Measurements from ENCODE around the gene BCAS1. TPM values are rescaled to one million over a fixed set of nuclear protein-coding genes. Genes with fewer than 3 reads are reported as not detected.

The BCAS1 gene
- total RNA-seq, 1 experiment from 2014 or later = 1.2 TPM

- intact Hi-C loops (cut with micrococcal nuclease; ENCODE audit: unreplicated experiment) = no loop called here
- Mint-ChIP-seq H3K4me3 (ENCODE audit: unreplicated experiment) (no peak overlapping the region), H3K27ac (ENCODE audit: unreplicated experiment) (no peak overlapping the region)
Observed at GRCh38 chr20:53900380-53900999, 169.9 kb downstream of the BCAS1 start.

GRCh38 chr20:53899351-53900167 lies 170.8 kb downstream of the BCAS1 start:
- Histone ChIP-seq H3K4me3 (ENCODE audit: low read depth, low read length) (no peak overlapping the region), H3K27me3 (replicated peaks; ENCODE audit: control insufficient read depth, insufficient read depth, low read length) (no peaks in the 10 kb centered on the region), H3K4me1 (peaks cover 19% of the 10 kb centered on the region), H3K9me3 (no peaks in the 10 kb centered on the region), H3K36me3 (ENCODE audit: control insufficient read depth, insufficient read depth, low read length) (no peaks in the 10 kb centered on the region)
- Mint-ChIP-seq H3K27ac (ENCODE audit: unreplicated experiment) (no peak overlapping the region), H3K36me3 (ENCODE audit: insufficient read depth, unreplicated experiment) (no peaks in the 10 kb centered on the region), H3K4me3 (ENCODE audit: unreplicated experiment) (no peak overlapping the region), H3K4me1 (ENCODE audit: low read depth, unreplicated experiment) (peaks cover 15% of the 10 kb centered on the region), H3K27me3 (ENCODE audit: insufficient read depth, unreplicated experiment) (no peaks in the 10 kb centered on the region), H3K9me3 (ENCODE audit: unreplicated experiment) (no peaks in the 10 kb centered on the region)
- CTCF ChIA-PET = interaction anchor here (0.5 to 0.6 kb wide), 3 partner anchors 36 to 334 kb away, joined by 3 to 4 read pairs (median 3); no protein-coding TSS in a partner anchor
- TF ChIP-seq CTCF (IDR thresholded peaks at IDR 0.05; ENCODE audit: insufficient read depth in 1 of 2, low read depth in 1 of 2, low read length in 1 of 2, severe bottlenecking in 1 of 2, unreplicated experiment in 1 of 2) = no peak
- intact Hi-C loops (cut with micrococcal nuclease; ENCODE audit: unreplicated experiment) = no loop called here
- BruUV-seq (replicated peaks) = no TSS peak
- no peak for DNase-seq
- POLR2A ChIA-PET = interaction anchor here (1.0 kb wide), 1 partner anchor 9 kb away, joined by 4 read pairs; no protein-coding TSS in a partner anchor

More at GRCh38 chr20:53900380-53900999, 169.9 kb downstream of the BCAS1 start:
- ChIA-PET POLR2A (interaction anchor here (1.1 kb wide), 1 partner anchor 162 kb away, joined by 3 read pairs; no protein-coding TSS in a partner anchor), CTCF (interaction anchor here (0.9 to 2.3 kb wide), 3 partner anchors 15 to 39 kb away, joined by 3 to 12 read pairs (median 9); no protein-coding TSS in a partner anchor)
- H3K27me3 Mint-ChIP-seq (ENCODE audit: insufficient read depth, unreplicated experiment) = no peaks in the 10 kb centered on the region
- Histone ChIP-seq H3K36me3 (ENCODE audit: control insufficient read depth, insufficient read depth, low read length) (no peaks in the 10 kb centered on the region), H3K9me3 (no peaks in the 10 kb centered on the region), H3K4me1 (peaks cover 19% of the 10 kb centered on the region), H3K27me3 (replicated peaks; ENCODE audit: control insufficient read depth, insufficient read depth, low read length) (no peaks in the 10 kb centered on the region), H3K4me3 (ENCODE audit: low read depth, low read length) (no peak overlapping the region)
- H3K36me3 Mint-ChIP-seq (ENCODE audit: insufficient read depth, unreplicated experiment) = no peaks in the 10 kb centered on the region
- no TSS peak for BruUV-seq (replicated peaks)
- no peak for TF ChIP-seq CTCF (IDR thresholded peaks at IDR 0.05; ENCODE audit: insufficient read depth in 1 of 2, low read depth in 1 of 2, low read length in 1 of 2, severe bottlenecking in 1 of 2, unreplicated experiment in 1 of 2)
- H3K4me1 Mint-ChIP-seq (ENCODE audit: low read depth, unreplicated experiment) = peaks cover 15% of the 10 kb centered on the region
- no peaks in the 10 kb centered on the region for H3K9me3 Mint-ChIP-seq (ENCODE audit: unreplicated experiment)
- no peak for DNase-seq

- CTCF ChIA-PET = interaction anchor here (0.5 to 0.6 kb wide), 2 partner anchors 43 to 59 kb away, joined by 3 to 4 read pairs; no protein-coding TSS in a partner anchor
- Mint-ChIP-seq H3K27me3 (ENCODE audit: insufficient read depth, unreplicated experiment) (no peaks in the 10 kb centered on the region), H3K36me3 (ENCODE audit: insufficient read depth, unreplicated experiment) (no peaks in the 10 kb centered on the region), H3K4me1 (ENCODE audit: low read depth, unreplicated experiment) (peaks cover 15% of the 10 kb centered on the region), H3K9me3 (ENCODE audit: unreplicated experiment) (no peaks in the 10 kb centered on the region), H3K27ac (ENCODE audit: unreplicated experiment) (no peak overlapping the region), H3K4me3 (ENCODE audit: unreplicated experiment) (no peak overlapping the region)
- peaks cover 19% of the 10 kb centered on the region for H3K4me1 ChIP-seq
- H3K9me3 ChIP-seq = no peaks in the 10 kb centered on the region
- no peaks in the 10 kb centered on the region for H3K27me3 ChIP-seq (replicated peaks; ENCODE audit: control insufficient read depth, insufficient read depth, low read length)
- no peak for DNase-seq
- intact Hi-C loops (cut with micrococcal nuclease; ENCODE audit: unreplicated experiment) = no loop called here
- no peak overlapping the region for H3K4me3 ChIP-seq (ENCODE audit: low read depth, low read length)
- BruUV-seq (replicated peaks) = no TSS peak
- TF ChIP-seq CTCF (IDR thresholded peaks at IDR 0.05; ENCODE audit: insufficient read depth in 1 of 2, low read depth in 1 of 2, low read length in 1 of 2, severe bottlenecking in 1 of 2, unreplicated experiment in 1 of 2) = no peak
- no peaks in the 10 kb centered on the region for H3K36me3 ChIP-seq (ENCODE audit: control insufficient read depth, insufficient read depth, low read length)
- POLR2A ChIA-PET = no interaction called here
Observed at GRCh38 chr20:53898556-53898931, 171.8 kb downstream of the BCAS1 start.
